GM19395 (cell line): ENCODE measurements around the gene CD300H.
"Not testable (repeated sequence)": the region's sequence is repeated elsewhere in the genome, so short reads cannot be mapped to it uniquely, and the experiment has no call there.

ENCODE experiments used
- ATAC-seq: cut with Tn5 transposase; IDR thresholded peaks from one replicate; pipeline ENCODE4 v1.9.1; 2021; ENCODE audit warnings: mild to moderate bottlenecking, moderate library complexity; ENCODE audit not compliant: unreplicated experiment

CD300H gene

GRCh38 chr17:74528491-74529199 lies 38.7 kb downstream of the CD300H start:
- ATAC-seq, result peak; percentile 74

- no peak for ATAC-seq
These were observed 39.6 kb downstream of the CD300H start for GRCh38 chr17:74527756-74528155.

GRCh38 chr17:74527081-74527480 lies 40.2 kb downstream of the CD300H start:
- ATAC-seq, result no peak

- no peak for ATAC-seq
These were observed 40.6 kb downstream of the CD300H start for GRCh38 chr17:74526681-74527080.

GRCh38 chr17:74525781-74526288 lies 41.5 kb downstream of the CD300H start:
- no peak for ATAC-seq

GRCh38 chr17:74525465-74525725 lies 41.9 kb downstream of the CD300H start:
- ATAC-seq, result no peak

- no peak for ATAC-seq
These were observed 42.5 kb downstream of the CD300H start for GRCh38 chr17:74524653-74525464.

GRCh38 chr17:74523308-74523707 lies 44.0 kb downstream of the CD300H start:
- no peak for ATAC-seq

GRCh38 chr17:74522381-74523105 lies 44.8 kb downstream of the CD300H start:
- ATAC-seq, result no peak

- ATAC-seq, result no peak
These were observed 45.6 kb downstream of the CD300H start for GRCh38 chr17:74521701-74522201.

GRCh38 chr17:74520790-74521480 lies 46.4 kb downstream of the CD300H start:
- no peak for ATAC-seq

GRCh38 chr17:74520016-74520434 lies 47.3 kb downstream of the CD300H start:
- no peak for ATAC-seq

GRCh38 chr17:74518413-74518981 lies 48.8 kb downstream of the CD300H start:
- ATAC-seq, result not testable (repeated sequence)

GRCh38 chr17:74516561-74517328 lies 50.6 kb downstream of the CD300H start:
- no peak for ATAC-seq

GRCh38 chr17:74515941-74516340 lies 51.4 kb downstream of the CD300H start:
- ATAC-seq, result no peak

GRCh38 chr17:74514632-74515334 lies 52.5 kb downstream of the CD300H start:
- ATAC-seq, result no peak

GRCh38 chr17:74513987-74514631 lies 53.2 kb downstream of the CD300H start:
- ATAC-seq, result no peak

GRCh38 chr17:74512624-74513091 lies 54.7 kb downstream of the CD300H start:
- ATAC-seq, result peak; percentile 73
